ENCODE results near the gene IGFBP5.

IGFBP5 gene

DNA sequence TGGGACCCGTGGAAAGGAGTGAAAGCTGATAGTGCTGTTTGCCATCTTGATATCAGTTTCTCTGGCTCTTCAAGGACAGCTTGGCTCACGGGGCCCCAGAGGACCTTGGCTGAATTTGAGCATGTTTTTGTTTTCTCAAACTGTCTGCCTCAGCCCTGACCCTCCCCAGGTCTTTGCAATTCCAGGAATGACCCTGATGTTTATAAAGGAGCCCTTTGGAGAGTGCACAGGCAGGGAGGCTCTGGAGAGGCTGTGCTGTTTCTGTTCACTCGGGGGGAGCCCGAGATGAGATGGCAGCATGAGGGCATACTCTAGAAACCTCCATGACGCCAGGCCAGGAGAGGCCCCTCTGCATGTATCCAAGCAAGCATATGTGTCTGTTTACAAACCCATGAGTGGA, 45.8 kb downstream of the IGFBP5 start:
- DNase-seq, result no peak
- CTCF ChIA-PET, result interaction anchor here (1.0 kb wide), 1 partner anchor 132 kb away, joined by 3 read pairs; no protein-coding TSS in a partner anchor
- no peak overlapping the region for H3K27ac Mint-ChIP-seq
- H3K4me3 Mint-ChIP-seq, result no peak overlapping the region
- no peaks in the 10 kb centered on the region for H3K9me3 Mint-ChIP-seq
- H3K4me1 Mint-ChIP-seq, result peaks cover 6% of the 10 kb centered on the region
- H3K27me3 Mint-ChIP-seq, result peaks cover 24% of the 10 kb centered on the region
- peaks cover under 1% of the 10 kb centered on the region for H3K36me3 Mint-ChIP-seq

DNA sequence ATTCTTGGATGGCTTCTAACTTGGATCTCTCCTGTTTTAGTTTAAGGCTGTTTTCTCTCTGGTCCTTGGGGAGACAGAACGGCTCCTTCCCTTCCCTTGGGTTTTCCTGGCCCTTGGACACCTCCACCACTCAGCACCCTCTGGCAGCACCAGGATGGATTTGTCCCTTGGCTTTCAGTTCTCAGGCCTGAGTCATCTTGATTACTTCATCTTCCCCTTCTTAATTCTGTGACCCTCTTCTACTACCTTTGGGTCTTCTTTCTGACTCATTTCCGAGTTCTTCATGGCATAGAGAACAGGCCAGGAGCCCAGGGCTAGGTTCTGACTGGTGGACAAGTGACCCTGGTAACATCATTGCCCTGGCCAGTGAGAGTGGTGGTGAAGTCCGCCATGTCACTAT, 47.2 kb downstream of the IGFBP5 start:
- peaks cover 7% of the 10 kb centered on the region for H3K36me3 Mint-ChIP-seq
- no peak overlapping the region for H3K4me3 Mint-ChIP-seq
- peaks cover 7% of the 10 kb centered on the region for H3K4me1 Mint-ChIP-seq
- H3K27me3 Mint-ChIP-seq, result peaks cover 28% of the 10 kb centered on the region
- CTCF ChIA-PET, result no interaction called here
- no peak overlapping the region for H3K27ac Mint-ChIP-seq
- no peaks in the 10 kb centered on the region for H3K9me3 Mint-ChIP-seq
- DNase-seq, result no peak

GRCh38 chr2:216646116-216646515, 49.2 kb downstream of the IGFBP5 start:
- Mint-ChIP-seq H3K27me3 (peaks cover 24% of the 10 kb centered on the region), H3K36me3 (peaks cover 8% of the 10 kb centered on the region), H3K27ac (no peak overlapping the region), H3K4me3 (no peak overlapping the region), H3K9me3 (no peaks in the 10 kb centered on the region), H3K4me1 (peaks cover 7% of the 10 kb centered on the region)
- DNase-seq, result no peak
- CTCF ChIA-PET, result interaction anchor here (1.0 kb wide), 1 partner anchor 10 kb away, joined by 4 read pairs; no protein-coding TSS in a partner anchor

DNA sequence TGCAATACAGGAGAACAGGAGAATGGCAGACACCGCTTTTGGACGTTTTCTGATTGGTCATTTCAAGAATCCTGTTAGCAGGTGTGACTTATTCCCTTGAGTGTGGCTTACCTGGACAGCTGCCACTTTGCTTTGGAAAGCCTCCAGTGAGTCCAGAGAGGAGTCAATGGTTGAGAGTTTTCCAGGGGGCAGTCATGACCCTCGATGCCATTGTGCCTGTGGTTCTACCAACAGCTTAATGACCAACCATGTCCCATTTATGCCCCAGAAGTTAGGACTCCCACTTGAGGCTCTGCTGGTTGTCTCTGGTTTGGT, 49.8 kb downstream of the IGFBP5 start:
- H3K4me1 Mint-ChIP-seq, result peaks cover 7% of the 10 kb centered on the region
- CTCF ChIA-PET, result no interaction called here
- H3K9me3 Mint-ChIP-seq, result no peaks in the 10 kb centered on the region
- H3K36me3 Mint-ChIP-seq, result peaks cover 8% of the 10 kb centered on the region
- no peak overlapping the region for H3K27ac Mint-ChIP-seq
- H3K27me3 Mint-ChIP-seq, result peaks cover 22% of the 10 kb centered on the region
- no peak for DNase-seq
- H3K4me3 Mint-ChIP-seq, result no peak overlapping the region

DNA sequence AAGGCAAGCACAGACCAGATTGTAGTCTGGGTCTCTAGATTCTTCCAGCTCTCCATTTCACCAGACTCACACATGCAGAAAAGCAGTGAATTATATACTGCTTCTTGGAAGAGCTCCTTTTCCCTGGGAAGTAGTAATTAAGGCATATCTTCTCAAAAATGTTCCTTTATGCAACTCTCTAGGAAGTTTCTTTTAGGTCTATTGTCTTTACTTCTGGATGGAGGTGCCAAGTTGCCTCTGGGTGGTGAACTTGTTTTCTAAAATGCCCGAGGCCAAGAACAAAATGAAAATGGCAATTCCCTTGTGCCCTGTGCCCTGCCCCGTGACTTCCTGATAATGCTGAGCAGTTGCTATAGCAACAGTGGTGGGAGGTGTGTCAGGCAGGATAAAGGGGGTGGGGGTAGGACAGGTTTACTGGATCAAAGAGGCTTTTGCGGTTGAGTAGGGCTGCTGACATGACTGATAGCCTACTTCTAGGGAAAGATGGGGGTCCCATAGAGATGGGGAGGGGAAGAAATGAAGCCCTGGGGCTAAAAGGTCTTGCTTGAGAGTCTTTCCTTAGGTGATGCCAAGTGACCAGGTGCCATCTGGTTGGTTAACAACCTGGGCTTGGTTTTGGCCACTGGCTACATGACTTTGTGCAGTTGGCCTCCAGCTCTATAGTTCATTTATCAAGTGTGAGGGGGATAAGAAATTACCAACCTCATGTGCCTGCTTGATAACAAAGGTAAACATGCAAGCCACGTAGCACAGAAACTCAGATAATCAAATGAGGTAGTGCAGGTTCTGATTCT, 50.3 kb downstream of the IGFBP5 start:
- Mint-ChIP-seq H3K27me3 (peaks cover 19% of the 10 kb centered on the region), H3K36me3 (peaks cover 8% of the 10 kb centered on the region), H3K27ac (no peak overlapping the region), H3K4me1 (peaks cover 7% of the 10 kb centered on the region), H3K4me3 (no peak overlapping the region), H3K9me3 (no peaks in the 10 kb centered on the region)
- DNase-seq, result no peak
- CTCF ChIA-PET, result interaction anchor here (1.2 to 1.4 kb wide), 2 partner anchors 22 to 126 kb away, joined by 4 to 6 read pairs; no protein-coding TSS in a partner anchor

GRCh38 chr2:216643986-216644659, 51.2 kb downstream of the IGFBP5 start:
- CTCF ChIA-PET, result interaction anchor here (0.6 to 1.4 kb wide), 3 partner anchors 23 to 442 kb away, joined by 4 to 6 read pairs (median 5); no protein-coding TSS in a partner anchor
- peaks cover 15% of the 10 kb centered on the region for H3K27me3 Mint-ChIP-seq
- DNase-seq, result no peak
- no peak overlapping the region for H3K27ac Mint-ChIP-seq
- peaks cover 11% of the 10 kb centered on the region for H3K36me3 Mint-ChIP-seq
- no peak overlapping the region for H3K4me3 Mint-ChIP-seq
- H3K4me1 Mint-ChIP-seq, result peaks cover 7% of the 10 kb centered on the region
- H3K9me3 Mint-ChIP-seq, result no peaks in the 10 kb centered on the region

DNA sequence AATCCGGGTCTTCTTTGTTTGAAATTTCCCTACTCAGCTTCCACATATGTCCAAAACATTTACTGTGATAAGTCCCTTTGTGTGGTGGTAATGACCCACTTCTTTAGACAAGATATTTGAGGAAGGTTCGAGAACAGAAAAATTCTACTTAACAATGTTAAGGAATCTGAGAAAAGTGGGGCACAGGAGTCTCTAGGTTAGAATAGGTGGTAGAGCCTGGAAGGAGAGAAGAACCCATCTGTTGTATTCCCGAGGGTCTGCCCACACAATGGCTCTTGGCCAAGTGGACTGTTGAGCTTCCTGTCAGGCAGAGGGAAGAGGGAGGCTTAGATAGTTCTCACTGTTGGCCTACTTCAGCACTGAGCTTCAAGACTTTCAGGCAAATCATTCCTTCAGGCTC, 57.9 kb downstream of the IGFBP5 start:
- DNase-seq, result no peak
- CTCF ChIA-PET, result interaction anchor here (1.1 to 1.2 kb wide), 2 partner anchors 25 to 29 kb away, joined by 3 read pairs; no protein-coding TSS in a partner anchor
- peaks cover 12% of the 10 kb centered on the region for H3K36me3 Mint-ChIP-seq
- peaks cover 31% of the 10 kb centered on the region for H3K4me1 Mint-ChIP-seq
- no peak overlapping the region for H3K4me3 Mint-ChIP-seq
- H3K27me3 Mint-ChIP-seq, result peaks cover 57% of the 10 kb centered on the region
- H3K27ac Mint-ChIP-seq, result no peak overlapping the region
- H3K9me3 Mint-ChIP-seq, result no peaks in the 10 kb centered on the region

- Mint-ChIP-seq H3K27me3 (peaks cover 64% of the 10 kb centered on the region), H3K36me3 (peaks cover 12% of the 10 kb centered on the region), H3K27ac (no peak overlapping the region), H3K9me3 (no peaks in the 10 kb centered on the region), H3K4me3 (peak overlapping the region; percentile 15), H3K4me1 (peaks cover 32% of the 10 kb centered on the region)
- DNase-seq, result no peak
- CTCF ChIA-PET, result interaction anchor here (1.1 to 1.2 kb wide), 2 partner anchors 25 to 30 kb away, joined by 3 read pairs; no protein-coding TSS in a partner anchor
These were observed 58.5 kb downstream of the IGFBP5 start for GRCh38 chr2:216636551-216637450.

- CTCF ChIA-PET, result no interaction called here
These were observed 59.4 kb downstream of the IGFBP5 start for GRCh38 chr2:216635701-216636550.

GRCh38 chr2:216635171-216635570, 60.2 kb downstream of the IGFBP5 start:
- Mint-ChIP-seq H3K27ac (no peak overlapping the region), H3K27me3 (peaks cover 77% of the 10 kb centered on the region), H3K9me3 (no peaks in the 10 kb centered on the region), H3K36me3 (peaks cover 12% of the 10 kb centered on the region), H3K4me1 (peaks cover 32% of the 10 kb centered on the region), H3K4me3 (peak overlapping the region; percentile 77)
- no peak for DNase-seq
- CTCF ChIA-PET, result interaction anchor here (0.7 kb wide), 2 partner anchors 20 to 94 kb away, joined by 3 read pairs; no protein-coding TSS in a partner anchor

More at GRCh38 chr2:216635701-216636550, 59.4 kb downstream of the IGFBP5 start:
- Mint-ChIP-seq H3K9me3 (no peaks in the 10 kb centered on the region), H3K27ac (no peak overlapping the region), H3K4me1 (peaks cover 32% of the 10 kb centered on the region), H3K36me3 (peaks cover 12% of the 10 kb centered on the region), H3K4me3 (peak overlapping the region; percentile 77), H3K27me3 (peaks cover 73% of the 10 kb centered on the region)
- no peak for DNase-seq

- H3K27ac Mint-ChIP-seq, result no peak overlapping the region
- no peak for DNase-seq
- peaks cover 78% of the 10 kb centered on the region for H3K27me3 Mint-ChIP-seq
- H3K4me1 Mint-ChIP-seq, result peaks cover 32% of the 10 kb centered on the region
- peak overlapping the region; percentile 79 for H3K4me3 Mint-ChIP-seq
- peaks cover 9% of the 10 kb centered on the region for H3K36me3 Mint-ChIP-seq
- no peaks in the 10 kb centered on the region for H3K9me3 Mint-ChIP-seq
- CTCF ChIA-PET, result interaction anchor here (0.7 kb wide), 2 partner anchors 19 to 93 kb away, joined by 3 read pairs; no protein-coding TSS in a partner anchor
These were observed 60.8 kb downstream of the IGFBP5 start for GRCh38 chr2:216634370-216635148.

- peak overlapping the region; percentile 79 for H3K4me3 Mint-ChIP-seq
- DNase-seq, result no peak
- CTCF ChIA-PET, result no interaction called here
These were observed 61.6 kb downstream of the IGFBP5 start for GRCh38 chr2:216633616-216634369.

More at GRCh38 chr2:216633616-216634369, 61.6 kb downstream of the IGFBP5 start:
- Mint-ChIP-seq H3K4me1 (peaks cover 32% of the 10 kb centered on the region), H3K36me3 (peaks cover 9% of the 10 kb centered on the region), H3K27me3 (peaks cover 83% of the 10 kb centered on the region), H3K27ac (no peak overlapping the region), H3K9me3 (no peaks in the 10 kb centered on the region)
